Rectal smooth muscle tissue (tissue), 1 donor: ENCODE data around the gene PRDM8.
A peak's percentile ranks its signal among the peaks of the same experiment; 100 is the strongest.

Experiments
- H3K27ac ChIP-seq: one replicate; pipeline ENCODE4 v1.7.0; 2013; ENCODE audit warnings: low read depth, low read length, inconsistent platforms
- H3K27me3 ChIP-seq: one replicate; pipeline ENCODE4 v1.7.0; 2013; ENCODE audit warnings: low read length; ENCODE audit not compliant: control insufficient read depth, insufficient read depth
- H3K36me3 ChIP-seq: one replicate; pipeline ENCODE4 v1.7.0; 2013; ENCODE audit warnings: low read length; ENCODE audit not compliant: control insufficient read depth, insufficient read depth
- H3K4me1 ChIP-seq: one replicate; pipeline ENCODE4 v1.7.0; 2013; ENCODE audit warnings: low read length; ENCODE audit not compliant: control insufficient read depth, insufficient read depth
- H3K4me3 ChIP-seq: one replicate; pipeline ENCODE4 v1.7.0; 2013; ENCODE audit warnings: low read length
- H3K9ac ChIP-seq: one replicate; pipeline ENCODE4 v1.7.0; 2013; ENCODE audit warnings: low read length

PRDM8 gene

GRCh38 chr4:80185787-80186548 is 11.3 kb upstream of the PRDM8 start:
- H3K27me3 ChIP-seq: peaks cover 7% of the 10 kb centered on the region
- peak overlapping the region; percentile 96 for H3K4me3 ChIP-seq
- no peak overlapping the region for H3K27ac ChIP-seq
- H3K36me3 ChIP-seq: no peaks in the 10 kb centered on the region
- no peak overlapping the region for H3K9ac ChIP-seq
- no peaks in the 10 kb centered on the region for H3K4me1 ChIP-seq

- no peak overlapping the region for H3K9ac ChIP-seq
- H3K4me3 ChIP-seq: no peak overlapping the region
- no peaks in the 10 kb centered on the region for H3K4me1 ChIP-seq
- H3K36me3 ChIP-seq: no peaks in the 10 kb centered on the region
- peaks cover 7% of the 10 kb centered on the region for H3K27me3 ChIP-seq
- no peak overlapping the region for H3K27ac ChIP-seq
These were observed 10.6 kb upstream of the PRDM8 start for GRCh38 chr4:80186676-80187075.

- Histone ChIP-seq H3K4me1 (no peaks in the 10 kb centered on the region), H3K4me3 (no peak overlapping the region), H3K27me3 (peaks cover 7% of the 10 kb centered on the region), H3K27ac (no peak overlapping the region), H3K36me3 (no peaks in the 10 kb centered on the region), H3K9ac (no peak overlapping the region)
These were observed 9.6 kb upstream of the PRDM8 start for GRCh38 chr4:80187677-80188076.

GRCh38 chr4:80188457-80188800 is 8.9 kb upstream of the PRDM8 start:
- H3K9ac ChIP-seq: no peak overlapping the region
- H3K4me3 ChIP-seq: no peak overlapping the region
- H3K36me3 ChIP-seq: no peaks in the 10 kb centered on the region
- H3K4me1 ChIP-seq: no peaks in the 10 kb centered on the region
- H3K27me3 ChIP-seq: peaks cover 7% of the 10 kb centered on the region
- H3K27ac ChIP-seq: no peak overlapping the region

- Histone ChIP-seq H3K27me3 (peaks cover 7% of the 10 kb centered on the region), H3K4me3 (no peak overlapping the region), H3K36me3 (no peaks in the 10 kb centered on the region), H3K4me1 (no peaks in the 10 kb centered on the region), H3K27ac (no peak overlapping the region), H3K9ac (no peak overlapping the region)
These were observed 8.4 kb upstream of the PRDM8 start for GRCh38 chr4:80188801-80189458.

- no peaks in the 10 kb centered on the region for H3K4me1 ChIP-seq
- no peak overlapping the region for H3K27ac ChIP-seq
- H3K36me3 ChIP-seq: no peaks in the 10 kb centered on the region
- no peak overlapping the region for H3K4me3 ChIP-seq
- H3K9ac ChIP-seq: no peak overlapping the region
- H3K27me3 ChIP-seq: peaks cover 7% of the 10 kb centered on the region
These were observed 7.7 kb upstream of the PRDM8 start for GRCh38 chr4:80189581-80189955.

GRCh38 chr4:80189956-80190677 is 7.2 kb upstream of the PRDM8 start:
- no peaks in the 10 kb centered on the region for H3K36me3 ChIP-seq
- peaks cover 7% of the 10 kb centered on the region for H3K27me3 ChIP-seq
- H3K27ac ChIP-seq: no peak overlapping the region
- H3K4me3 ChIP-seq: no peak overlapping the region
- H3K4me1 ChIP-seq: no peaks in the 10 kb centered on the region
- no peak overlapping the region for H3K9ac ChIP-seq

- no peaks in the 10 kb centered on the region for H3K4me1 ChIP-seq
- no peak overlapping the region for H3K27ac ChIP-seq
- no peak overlapping the region for H3K9ac ChIP-seq
- H3K36me3 ChIP-seq: no peaks in the 10 kb centered on the region
- H3K4me3 ChIP-seq: no peak overlapping the region
- peaks cover 7% of the 10 kb centered on the region for H3K27me3 ChIP-seq
These were observed 4.9 kb upstream of the PRDM8 start for GRCh38 chr4:80192252-80192866.

- no peak overlapping the region for H3K9ac ChIP-seq
- peaks cover 7% of the 10 kb centered on the region for H3K27me3 ChIP-seq
- H3K4me1 ChIP-seq: no peaks in the 10 kb centered on the region
- no peaks in the 10 kb centered on the region for H3K36me3 ChIP-seq
- H3K4me3 ChIP-seq: no peak overlapping the region
- no peak overlapping the region for H3K27ac ChIP-seq
These were observed 4.4 kb upstream of the PRDM8 start for GRCh38 chr4:80192937-80193336.

GRCh38 chr4:80195441-80196140 is 1.7 kb upstream of the PRDM8 start:
- Histone ChIP-seq H3K4me1 (no peaks in the 10 kb centered on the region), H3K9ac (no peak overlapping the region), H3K27ac (no peak overlapping the region), H3K4me3 (no peak overlapping the region), H3K36me3 (no peaks in the 10 kb centered on the region), H3K27me3 (peaks cover under 1% of the 10 kb centered on the region)

- H3K27me3 ChIP-seq: no peaks in the 10 kb centered on the region
- no peak overlapping the region for H3K27ac ChIP-seq
- H3K4me1 ChIP-seq: no peaks in the 10 kb centered on the region
- no peak overlapping the region for H3K9ac ChIP-seq
- H3K4me3 ChIP-seq: peak overlapping the region; percentile 37
- H3K36me3 ChIP-seq: no peaks in the 10 kb centered on the region
These were observed 913 bp upstream of the PRDM8 start for GRCh38 chr4:80196259-80196921.
